Left lung (tissue), 10 donors: ENCODE data around the gene FHAD1. TPM values are rescaled to one million over a fixed set of nuclear protein-coding genes. Genes with fewer than 3 reads are reported as not detected.

Source experiments
- ATAC-seq: fragments of 200-7000 bp; cut with Tn5 transposase; one replicate; pipeline ENCODE4 v1.9.1; 2020; ENCODE audit warnings: moderate library complexity
- DNase-seq, 4 donors: peaks; one replicate each; pipeline ENCODE4 v3.0.0-alpha.2; 2013 to 2020
- H3K27ac ChIP-seq, 2 donors: fragments of 200-600 bp; sonication (generic) in 1 of 2; one replicate each; pipeline versions ENCODE4 v1.5.0 to v1.8.0; 2020 to 2021
- H3K27me3 ChIP-seq, 2 donors: fragments of 200-600 bp; sonication (generic) in 1 of 2; one replicate each; pipeline versions ENCODE4 v1.5.0 to v1.8.0; 2020 to 2021
- H3K36me3 ChIP-seq, 2 donors: fragments of 200-600 bp; sonication (generic) in 1 of 2; one replicate each; pipeline versions ENCODE4 v1.5.0 to v1.8.0; 2020 to 2021
- H3K4me1 ChIP-seq, 2 donors: fragments of 200-600 bp; one replicate each; pipeline ENCODE4 v1.8.0; 2021
- H3K4me3 ChIP-seq, 2 donors: fragments of 200-600 bp; sonication (generic) in 1 of 2; one replicate each; pipeline versions ENCODE4 v1.5.0 to v1.8.0; 2020 to 2021; ENCODE audit warnings: mild to moderate bottlenecking in 1 of 2
- H3K9me3 ChIP-seq, 2 donors: fragments of 200-600 bp; sonication (generic) in 1 of 2; one replicate each; pipeline versions ENCODE4 v1.5.0 to v1.8.0; 2020 to 2021
- CTCF ChIP-seq, 2 donors: fragments of 200-600 bp; sonication (generic) in 1 of 2; IDR thresholded peaks; one replicate each; pipeline versions ENCODE4 v1.5.0 to v1.8.0; 2021; ENCODE audit warnings: antibody characterized with exemption in 2 of 2
- intact Hi-C, 2 donors: fragments of 100-400 bp; cut with DNase I; formaldehyde crosslinking; loops; one replicate each; pipeline versions ENCODE4 v1.11.2 to v1.14.2; 2022
- polyA plus RNA-seq, 6 donors: library from polyadenylated mRNA; unstranded; fragments of 120-200 nt; gene quantifications; one replicate each; pipeline ENCODE4 v1.2.1, GENCODE V29; 2013; ENCODE audit not compliant: insufficient read length in 6 of 6
- total RNA-seq, 2 donors: library from RNA; stranded (reverse); fragmentation: NEBNext Ultra II Directional; extraction: Animal tissue kit (Norgen Biotek cat#: 25700); gene quantifications; one replicate each; pipeline ENCODE4 v1.2.1, GENCODE V29; 2021
- donor health status: DM: no; HTN: yes; CAD: no.
- donor health status: DM: no; HTN: no; CAD: no.

FHAD1 gene
- total and polyA plus RNA-seq, 8 donors, result 1.1 to 8.5 (median 3.9) TPM

GRCh38 chr1:15287035-15287979 lies 40.3 kb downstream of the FHAD1 start:
- intact Hi-C loops, result no loop called here
- peak; percentile 64 for ATAC-seq

GRCh38 chr1:15288173-15288926 lies 41.3 kb downstream of the FHAD1 start:
- Histone ChIP-seq H3K4me1 (peaks cover 3 to 4% of the 10 kb centered on the region in 2 donors), H3K27ac (no peak overlapping the region), H3K27me3 (no peaks in the 10 kb centered on the region), H3K4me3 (no peak overlapping the region), H3K9me3 (peaks cover 0 to 1% of the 10 kb centered on the region in 2 donors), H3K36me3 (no peaks in the 10 kb centered on the region)
- TF ChIP-seq CTCF (IDR thresholded peaks at IDR 0.05), result no peak
- DNase-seq, result no peak
- intact Hi-C loops, result no loop called here
- ATAC-seq, result no peak

More at GRCh38 chr1:15287035-15287979, 40.3 kb downstream of the FHAD1 start:
- no peak overlapping the region for H3K27ac ChIP-seq
- no peaks in the 10 kb centered on the region for H3K27me3 ChIP-seq
- DNase-seq, result no peak
- no peaks in the 10 kb centered on the region for H3K36me3 ChIP-seq
- peaks cover 0 to 1% of the 10 kb centered on the region in 2 donors for H3K9me3 ChIP-seq
- TF ChIP-seq CTCF (IDR thresholded peaks at IDR 0.05), result no peak
- H3K4me3 ChIP-seq, result no peak overlapping the region
- peaks cover 3 to 4% of the 10 kb centered on the region in 2 donors for H3K4me1 ChIP-seq

- no peak for TF ChIP-seq CTCF (IDR thresholded peaks at IDR 0.05)
- peaks cover 3 to 4% of the 10 kb centered on the region in 2 donors for H3K4me1 ChIP-seq
- no peak for ATAC-seq
- intact Hi-C loops, result no loop called here
- no peaks in the 10 kb centered on the region for H3K36me3 ChIP-seq
- no peak overlapping the region for H3K27ac ChIP-seq
- no peak for DNase-seq
- no peak overlapping the region for H3K4me3 ChIP-seq
- no peaks in the 10 kb centered on the region for H3K27me3 ChIP-seq
- peaks cover 0 to 1% of the 10 kb centered on the region in 2 donors for H3K9me3 ChIP-seq
Observed at GRCh38 chr1:15289251-15289651, 42.2 kb downstream of the FHAD1 start.

GRCh38 chr1:15290382-15290781 lies 43.4 kb downstream of the FHAD1 start:
- no peak for TF ChIP-seq CTCF (IDR thresholded peaks at IDR 0.05)
- Histone ChIP-seq H3K27me3 (no peaks in the 10 kb centered on the region), H3K27ac (no peak overlapping the region), H3K4me3 (no peak overlapping the region), H3K4me1 (no peaks in the 10 kb centered on the region), H3K9me3 (peaks cover 0 to 1% of the 10 kb centered on the region in 2 donors), H3K36me3 (no peaks in the 10 kb centered on the region)
- no peak for DNase-seq
- intact Hi-C loops, result no loop called here
- ATAC-seq, result no peak

GRCh38 chr1:15295696-15296095 lies 48.7 kb downstream of the FHAD1 start:
- H3K36me3 ChIP-seq, result no peaks in the 10 kb centered on the region
- no peaks in the 10 kb centered on the region for H3K4me1 ChIP-seq
- ATAC-seq (no peak), DNase-seq (no peak)
- H3K27me3 ChIP-seq, result no peaks in the 10 kb centered on the region
- H3K4me3 ChIP-seq, result no peak overlapping the region
- H3K9me3 ChIP-seq, result peaks cover 0 to 4% of the 10 kb centered on the region in 2 donors
- no peak for TF ChIP-seq CTCF (IDR thresholded peaks at IDR 0.05)
- H3K27ac ChIP-seq, result no peak overlapping the region
- intact Hi-C loops, result no loop called here
